Endodermal cell (in vitro differentiated cells): Measurements from ENCODE around the gene C10orf53. TPM values are rescaled to one million over a fixed set of nuclear protein-coding genes. Genes with fewer than 3 reads are reported as not detected.

Experiments
- DNase-seq: peaks from one replicate; pipeline ENCODE4 v3.0.0-alpha.2; 2017
- H3K27ac ChIP-seq: 2 replicates; pipeline ENCODE4 v1.5.1; 2013; ENCODE audit warnings: mild to moderate bottlenecking, low read depth, low read length, moderate library complexity
- H3K27me3 ChIP-seq: 2 replicates; pipeline ENCODE4 v1.6.1; 2013; ENCODE audit warnings: mild to moderate bottlenecking, low read length, moderate library complexity; ENCODE audit not compliant: insufficient read depth, control insufficient read depth, poor library complexity, severe bottlenecking
- H3K36me3 ChIP-seq: 2 replicates; pipeline ENCODE4 v1.7.0; 2013; ENCODE audit warnings: mild to moderate bottlenecking, low read length, moderate library complexity; ENCODE audit not compliant: control insufficient read depth, insufficient read depth
- H3K4me1 ChIP-seq: one replicate; pipeline ENCODE4 v1.7.0; 2013; ENCODE audit warnings: low read length; ENCODE audit not compliant: control insufficient read depth, insufficient read depth
- H3K4me3 ChIP-seq: 2 replicates; pipeline ENCODE4 v1.5.1; 2013; ENCODE audit warnings: mild to moderate bottlenecking, low read length, moderate library complexity
- H3K9ac ChIP-seq: 2 replicates; pipeline ENCODE4 v1.6.1; 2013; ENCODE audit warnings: mild to moderate bottlenecking, low read length, moderate library complexity; ENCODE audit not compliant: poor library complexity, severe bottlenecking; ENCODE audit errors: extremely low read depth
- H3K9me3 ChIP-seq: 2 replicates; pipeline ENCODE4 v1.6.1; 2013; ENCODE audit warnings: mild to moderate bottlenecking, low read length, moderate library complexity; ENCODE audit not compliant: control insufficient read depth
- H3K27ac Mint-ChIP-seq: 2 replicates; pipeline ENCODE4 v1.8.0; 2020; ENCODE audit warnings: mixed read lengths
- H3K27me3 Mint-ChIP-seq: 2 replicates; pipeline ENCODE4 v1.8.0; 2021; ENCODE audit warnings: mild to moderate bottlenecking, mixed read lengths; ENCODE audit not compliant: insufficient read depth
- H3K36me3 Mint-ChIP-seq: 2 replicates; pipeline ENCODE4 v1.8.0; 2020; ENCODE audit warnings: low read depth, mixed read lengths
- H3K4me1 Mint-ChIP-seq: 2 replicates; pipeline ENCODE4 v1.8.0; 2020; ENCODE audit warnings: mixed read lengths
- H3K4me3 Mint-ChIP-seq: 2 replicates; pipeline ENCODE4 v1.8.0; 2020; ENCODE audit warnings: mild to moderate bottlenecking, moderate library complexity, mixed read lengths
- H3K9me3 Mint-ChIP-seq: 2 replicates; pipeline ENCODE4 v1.8.0; 2020; ENCODE audit warnings: mild to moderate bottlenecking, mixed read lengths
- CTCF ChIP-seq: fragments of 200-600 bp; sonication (generic); conservative IDR thresholded peaks from 2 replicates; pipeline ENCODE4 v1.5.0; 2021; ENCODE audit warnings: antibody characterized with exemption, mild to moderate bottlenecking
- WGBS, 2 experiments: methylation state at CpG; one replicate each; pipeline versions ENCODE4 v1.1.5 to v1.1.7; 2013; ENCODE audit warnings: missing lambda C conversion rate in 2 of 2, mixed read lengths in 1 of 2; ENCODE audit not compliant: insufficient coverage in 1 of 2, insufficient read length in 1 of 2; 5-methylcytosine and 5-hydroxymethylcytosine counted together
- total RNA-seq, 2 donors: library from RNA; stranded (reverse); fragmentation: NEBNext Ultra II Directional in 1 of 2; extraction: Animal tissue kit (Norgen Biotek cat#: 25700) in 1 of 2; gene quantifications; 2 replicates in 1 of 2; 3 replicates in 1 of 2; pipeline ENCODE4 v1.2.1, GENCODE V29; 2021

The C10orf53 gene
- total RNA-seq, 2 donors from 2014 or later = not detected

- Histone ChIP-seq H3K27me3 (no peaks in the 10 kb centered on the region), H3K27ac (no peak overlapping the region), H3K9me3 (no peaks in the 10 kb centered on the region), H3K4me3 (no peak overlapping the region), H3K36me3 (no peaks in the 10 kb centered on the region), H3K4me1 (no peaks in the 10 kb centered on the region), H3K9ac (no peak overlapping the region)
- no peak overlapping the region for H3K4me3 Mint-ChIP-seq
- H3K27me3 Mint-ChIP-seq = peaks cover 33% of the 10 kb centered on the region
- DNase-seq = no peak
- no peaks in the 10 kb centered on the region for H3K36me3 Mint-ChIP-seq
- no peak for TF ChIP-seq CTCF
- 89 to 92% methylated on average over 4 to 9 of the region's 9 CpGs for WGBS, 2 experiments
- H3K9me3 Mint-ChIP-seq = peaks cover under 1% of the 10 kb centered on the region
- no peak overlapping the region for H3K27ac Mint-ChIP-seq
- H3K4me1 Mint-ChIP-seq = peaks cover 2% of the 10 kb centered on the region
These were observed 19.2 kb downstream of the C10orf53 start for GRCh38 chr10:49698679-49699078.

GRCh38 chr10:49700211-49700610 lies 20.8 kb downstream of the C10orf53 start:
- Histone ChIP-seq H3K9ac (no peak overlapping the region), H3K27me3 (no peaks in the 10 kb centered on the region), H3K27ac (no peak overlapping the region), H3K4me1 (no peaks in the 10 kb centered on the region), H3K4me3 (no peak overlapping the region), H3K36me3 (no peaks in the 10 kb centered on the region), H3K9me3 (no peaks in the 10 kb centered on the region)
- Mint-ChIP-seq H3K4me1 (peaks cover 2% of the 10 kb centered on the region), H3K27ac (no peak overlapping the region), H3K4me3 (no peak overlapping the region), H3K36me3 (no peaks in the 10 kb centered on the region), H3K9me3 (peaks cover 3% of the 10 kb centered on the region), H3K27me3 (peaks cover 22% of the 10 kb centered on the region)
- 91 to 94% methylated on average over 2 to 3 of the region's 3 CpGs for WGBS, 2 experiments
- no peak for DNase-seq
- no peak for TF ChIP-seq CTCF

GRCh38 chr10:49700997-49701396 lies 21.5 kb downstream of the C10orf53 start:
- Histone ChIP-seq H3K4me1 (no peaks in the 10 kb centered on the region), H3K36me3 (no peaks in the 10 kb centered on the region), H3K27me3 (no peaks in the 10 kb centered on the region), H3K9me3 (peaks cover 5% of the 10 kb centered on the region), H3K9ac (no peak overlapping the region), H3K27ac (no peak overlapping the region), H3K4me3 (no peak overlapping the region)
- 0 to 7% methylated on average over 2 to 3 of the region's 3 CpGs for WGBS, 2 experiments
- peaks cover 18% of the 10 kb centered on the region for H3K27me3 Mint-ChIP-seq
- H3K27ac Mint-ChIP-seq = no peak overlapping the region
- H3K4me1 Mint-ChIP-seq = peaks cover 2% of the 10 kb centered on the region
- TF ChIP-seq CTCF = peak; percentile 59
- no peak overlapping the region for H3K4me3 Mint-ChIP-seq
- DNase-seq = peak; percentile 76
- H3K9me3 Mint-ChIP-seq = peaks cover 6% of the 10 kb centered on the region
- no peaks in the 10 kb centered on the region for H3K36me3 Mint-ChIP-seq
